HepG2 (cell line): ENCODE data around the gene HES1. TPM values are rescaled to one million over a fixed set of nuclear protein-coding genes. Genes with fewer than 3 reads are reported as not detected.
A peak's percentile ranks its signal among the peaks of the same experiment; 100 is the strongest.

Experiments
- BHLHE40 ChIP-seq: IDR thresholded peaks from 2 replicates; pipeline ENCODE4 v1.6.1; 2011; ENCODE audit warnings: low read length, improper control_type of control experiment
- CCDC6 ChIP-seq: sonication (generic); formaldehyde crosslinking; IDR thresholded peaks from 2 replicates; pipeline ENCODE4 v1.8.1; 2022; ENCODE audit warnings: mild to moderate bottlenecking, missing genetic modification reagents, moderate library complexity
- DRAP1 ChIP-seq: IDR thresholded peaks from 2 replicates; pipeline ENCODE4 v1.6.1; 2016; ENCODE audit warnings: missing genetic modification reagents, missing compliant biosample characterization
- EEA1 ChIP-seq: sonication (generic); formaldehyde crosslinking; IDR thresholded peaks from 2 replicates; pipeline ENCODE4 v1.5.1; 2020; ENCODE audit warnings: mild to moderate bottlenecking, missing genetic modification reagents, borderline replicate concordance
- ERF ChIP-seq: IDR thresholded peaks from 2 replicates; pipeline ENCODE4 v1.6.1; 2018; ENCODE audit warnings: missing biosample characterization, missing genetic modification reagents
- FOXP1 ChIP-seq, 2 experiments: fragments of 450-650 bp in 1 of 2; IDR thresholded peaks; 2 replicates each; pipeline ENCODE4 v1.6.1; 2017 to 2018; ENCODE audit warnings: antibody characterized with exemption in 1 of 2
- GABPB1 ChIP-seq: IDR thresholded peaks from 2 replicates; pipeline ENCODE4 v1.6.1; 2016; ENCODE audit warnings: mild to moderate bottlenecking, missing genetic modification reagents, moderate library complexity, missing compliant biosample characterization
- KLF15 ChIP-seq: sonication (generic); formaldehyde crosslinking; IDR thresholded peaks from 2 replicates; pipeline ENCODE4 v1.8.1; 2023; ENCODE audit warnings: borderline replicate concordance, mild to moderate bottlenecking, inconsistent platforms, missing genetic modification reagents, mixed read lengths
- KLF16 ChIP-seq, 2 experiments: sonication (generic) in 1 of 2; formaldehyde crosslinking in 1 of 2; IDR thresholded peaks; 2 replicates each; pipeline versions ENCODE4 v1.6.1 to v1.8.0; 2016 to 2023; ENCODE audit warnings: missing genetic modification reagents in 2 of 2, missing compliant biosample characterization in 1 of 2
- LRRFIP1 ChIP-seq: sonication (generic); formaldehyde crosslinking; conservative IDR thresholded peaks from 2 replicates; pipeline ENCODE4 v1.4.0; 2020; ENCODE audit warnings: missing genetic modification reagents
- MATR3 ChIP-seq: sonication (generic); formaldehyde crosslinking; IDR thresholded peaks from 2 replicates; pipeline ENCODE4 v1.4.0; 2020; ENCODE audit warnings: missing genetic modification reagents
- MEIS2 ChIP-seq: sonication (generic); formaldehyde crosslinking; IDR thresholded peaks from 2 replicates; pipeline ENCODE4 v1.9.0; 2021; ENCODE audit warnings: mild to moderate bottlenecking, missing genetic modification reagents
- NRL ChIP-seq: sonication (generic); formaldehyde crosslinking; IDR thresholded peaks from 2 replicates; pipeline ENCODE4 v1.5.0; 2020; ENCODE audit warnings: missing genetic modification reagents, mild to moderate bottlenecking, moderate library complexity, borderline replicate concordance
- ONECUT2 ChIP-seq: sonication (generic); formaldehyde crosslinking; IDR thresholded peaks from 2 replicates; pipeline ENCODE4 v1.4.0; 2020; ENCODE audit warnings: missing genetic modification reagents
- PTBP1 ChIP-seq: fragments of 200-400 bp; formaldehyde crosslinking; IDR thresholded peaks from 2 replicates; pipeline ENCODE4 v1.6.1; 2018; ENCODE audit warnings: low read length, low read depth; ENCODE audit not compliant: poor library complexity, severe bottlenecking
- RAD51 ChIP-seq: fragments of 450-650 bp; IDR thresholded peaks from 2 replicates; pipeline ENCODE4 v1.6.1; 2016; ENCODE audit warnings: borderline replicate concordance
- SIN3B ChIP-seq: fragments of 150-350 bp; IDR thresholded peaks from 2 replicates; pipeline ENCODE4 v1.6.1; 2014; ENCODE audit warnings: low read length
- STAT6 ChIP-seq: sonication (generic); formaldehyde crosslinking; IDR thresholded peaks from 2 replicates; pipeline ENCODE4 v1.4.0; 2020; ENCODE audit warnings: missing genetic modification reagents, mild to moderate bottlenecking, borderline replicate concordance
- YEATS4 ChIP-seq: sonication (generic); formaldehyde crosslinking; IDR thresholded peaks from 2 replicates; pipeline ENCODE4 v1.4.0; 2020; ENCODE audit warnings: missing genetic modification reagents, borderline replicate concordance
- ZFP62 ChIP-seq: sonication (generic); formaldehyde crosslinking; IDR thresholded peaks from 2 replicates; pipeline ENCODE4 v1.4.0; 2020; ENCODE audit warnings: missing genetic modification reagents
- ZNF17 ChIP-seq: sonication (generic); formaldehyde crosslinking; IDR thresholded peaks from 2 replicates; pipeline ENCODE4 v1.5.0; 2020; ENCODE audit warnings: mild to moderate bottlenecking, missing genetic modification reagents
- ZNF30 ChIP-seq: sonication (generic); formaldehyde crosslinking; IDR thresholded peaks from 2 replicates; pipeline ENCODE4 v1.5.0; 2020; ENCODE audit warnings: mild to moderate bottlenecking, missing genetic modification reagents
- ZNF329 ChIP-seq: sonication (generic); formaldehyde crosslinking; IDR thresholded peaks from 2 replicates; pipeline ENCODE4 v1.9.0; 2021; ENCODE audit warnings: low read depth, mild to moderate bottlenecking, missing genetic modification reagents
- ZNF577 ChIP-seq: sonication (generic); formaldehyde crosslinking; IDR thresholded peaks from 2 replicates; pipeline ENCODE4 v1.4.0; 2020; ENCODE audit warnings: mild to moderate bottlenecking, low read depth, missing genetic modification reagents, borderline replicate concordance
- ZNF629 ChIP-seq: sonication (generic); formaldehyde crosslinking; conservative IDR thresholded peaks from 2 replicates; pipeline ENCODE4 v1.5.0; 2020; ENCODE audit warnings: missing genetic modification reagents
- polyA plus RNA-seq, 8 experiments: library from polyadenylated mRNA; depleted of rRNA in 3 of 8; stranded (reverse) in 7 of 8; unstranded in 1 of 8; fragments of >200 nt; fragmentation: Illumina TruSeq in 4 of 8; extraction: Trizol in 4 of 8; gene quantifications; 2 replicates each; pipeline versions ENCODE4 v1.2.1 to v1.2.3, GENCODE V29; 2011 to 2016; ENCODE audit warnings: low read depth in 4 of 8, missing spikeins in 1 of 8, mixed read lengths in 1 of 8; ENCODE audit not compliant: insufficient read depth in 1 of 8
- total RNA-seq, 5 experiments: library from RNA; depleted of rRNA; stranded (reverse); fragments of >200 nt; fragmentation: Illumina TruSeq; extraction: Trizol; gene quantifications; 2 replicates each; pipeline ENCODE4 v1.2.3, GENCODE V29; 2016; ENCODE audit warnings: low read depth in 1 of 5

HES1 gene
- total and polyA plus RNA-seq, 2 of the 13 experiments (the other 11 are each of a cell fraction or from before 2014, with no cell fraction given): 15.4 to 19.8 TPM

GRCh38 chr3:194101592-194102432, 34.1 kb upstream of the HES1 start (continued):
- TF ChIP-seq MEIS2 (CRISPR knock-in tag) (no peak), DRAP1 (CRISPR knock-in tag) (peak; percentile 91), NRL (peak; percentile 56; the same call in 1 of the 2 replicates), EEA1 (no peak), ZNF17 (CRISPR knock-in tag) (no peak), ONECUT2 (CRISPR knock-in tag) (no peak), ZNF577 (CRISPR knock-in tag) (no peak), KLF15 (CRISPR knock-in tag) (no peak), ZNF30 (CRISPR knock-in tag) (no peak), ZNF629 (CRISPR knock-in tag) (no peak), SIN3B (no peak), STAT6 (CRISPR knock-in tag) (peak; percentile 58; the same call in 1 of the 2 replicates), BHLHE40 (no peak), KLF16 (CRISPR knock-in tag; IDR thresholded peaks at IDR 0.05) (peak in 1 of 2 experiments; percentile 68; a peak in 2 of 4 replicates), YEATS4 (CRISPR knock-in tag) (peak; percentile 73; the same call in 1 of the 2 replicates), LRRFIP1 (no peak), MATR3 (CRISPR knock-in tag) (no peak), GABPB1 (no peak), ZNF329 (CRISPR knock-in tag) (no peak), ERF (CRISPR knock-in tag) (peak; percentile 81; the same call in 1 of the 2 replicates), PTBP1 (no peak), RAD51 (no peak), CCDC6 (no peak), ZFP62 (CRISPR knock-in tag) (no peak), FOXP1 (IDR thresholded peaks at IDR 0.05) (no peak), FOXP1 (CRISPR knock-in tag; IDR thresholded peaks at IDR 0.05) (peak; percentile 70; the same call in 1 of the 2 replicates)
